GM21367 (cell line): ENCODE data around the gene BRCA2.
A peak's percentile ranks its signal among the peaks of the same experiment; 100 is the strongest.

Experiments
- ATAC-seq: cut with Tn5 transposase; IDR thresholded peaks from one replicate; pipeline ENCODE4 v1.9.1; 2021; ENCODE audit not compliant: unreplicated experiment

The BRCA2 gene

GRCh38 chr13:32378012-32378411, 62.7 kb downstream of the BRCA2 start:
- ATAC-seq: no peak

- ATAC-seq: no peak
Measured at GRCh38 chr13:32381539-32381938, 66.2 kb downstream of the BRCA2 start.

GRCh38 chr13:32383836-32384618, 68.7 kb downstream of the BRCA2 start:
- no peak for ATAC-seq

DNA sequence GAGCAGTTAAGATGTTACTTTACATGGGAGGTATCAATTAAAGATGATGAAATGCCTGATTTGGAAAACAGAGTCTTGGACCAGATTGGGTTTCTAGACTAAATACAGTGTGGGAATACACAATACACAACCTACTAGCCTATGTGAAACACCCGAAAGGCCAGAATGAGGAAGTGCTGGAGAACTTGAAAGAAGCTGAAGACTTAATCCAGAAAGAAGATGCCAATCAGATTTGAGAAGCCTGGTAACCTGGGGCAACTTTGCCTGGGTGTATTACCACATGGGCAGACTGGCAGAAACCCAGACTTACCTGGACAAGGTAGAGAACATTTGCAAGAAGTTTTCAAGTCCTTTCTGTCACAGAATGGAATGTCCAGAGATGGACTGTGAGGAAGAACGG, 69.4 kb downstream of the BRCA2 start:
- ATAC-seq: no peak

- ATAC-seq: no peak
Measured at GRCh38 chr13:32385410-32385809, 70.1 kb downstream of the BRCA2 start.

- no peak for ATAC-seq
Measured at GRCh38 chr13:32390048-32390447, 74.7 kb downstream of the BRCA2 start.

- no peak for ATAC-seq
Measured at GRCh38 chr13:32390484-32390883, 75.2 kb downstream of the BRCA2 start.

- ATAC-seq: no peak
Measured at GRCh38 chr13:32391101-32391619, 75.9 kb downstream of the BRCA2 start.

DNA sequence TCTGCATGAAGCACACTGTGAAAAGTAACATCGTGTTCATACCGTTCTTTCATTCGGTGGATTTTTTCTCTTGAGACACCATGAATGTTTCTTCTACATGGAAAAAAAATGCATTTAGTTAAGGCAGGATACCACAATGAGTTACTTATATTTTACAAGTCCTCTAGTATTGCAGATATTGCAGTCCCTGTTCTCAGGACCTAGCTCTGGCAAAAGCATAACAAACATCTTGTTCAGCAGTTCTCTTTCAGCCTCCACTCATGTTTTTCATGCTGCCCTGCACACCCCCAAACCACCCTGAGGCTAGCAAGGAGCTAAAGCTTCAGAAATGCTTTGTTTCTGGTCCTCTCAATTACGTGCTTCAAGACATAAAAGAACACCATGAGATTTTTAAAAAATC, 87.8 kb downstream of the BRCA2 start:
- no peak for ATAC-seq

DNA sequence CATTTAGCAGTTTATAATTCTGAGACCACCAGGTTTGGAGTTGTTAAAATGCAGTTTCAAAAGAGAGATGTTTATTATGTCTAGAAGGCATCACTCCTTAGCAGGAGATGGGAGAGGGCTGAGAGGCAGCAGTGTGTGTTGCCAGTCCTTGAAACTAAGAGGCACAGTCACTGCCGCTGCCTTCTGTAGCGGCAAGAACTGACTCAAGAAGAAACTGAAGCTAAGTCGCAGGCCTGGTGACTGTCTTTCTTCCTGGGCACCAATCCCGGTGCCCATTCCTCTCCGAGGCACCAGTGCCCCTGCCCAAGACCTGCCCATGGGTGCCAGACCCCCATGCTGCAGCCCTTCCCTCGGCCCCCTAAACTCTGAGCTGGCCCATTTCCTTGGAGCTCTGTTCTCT, 92.5 kb downstream of the BRCA2 start:
- ATAC-seq: peak; percentile 64

GRCh38 chr13:32408296-32409000, 93.1 kb downstream of the BRCA2 start:
- no peak for ATAC-seq

DNA sequence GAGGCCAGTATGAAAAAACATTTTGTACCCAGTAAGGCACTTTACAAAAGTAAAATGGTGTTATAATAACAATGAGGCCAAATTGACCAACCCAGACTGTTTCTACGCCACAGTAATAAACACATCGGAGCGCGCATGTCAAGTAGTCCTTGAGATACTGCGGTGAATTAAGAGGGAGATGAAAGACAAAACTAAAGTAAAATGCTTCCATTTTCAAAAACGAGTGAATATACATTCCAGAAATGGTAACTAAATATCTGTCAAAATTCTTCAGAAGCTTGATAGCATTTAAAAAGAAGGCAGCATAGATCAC, 93.6 kb downstream of the BRCA2 start:
- ATAC-seq: no peak

- no peak for ATAC-seq
Measured at GRCh38 chr13:32409561-32410421, 94.5 kb downstream of the BRCA2 start.

- ATAC-seq: no peak
Measured at GRCh38 chr13:32413284-32413683, 98.0 kb downstream of the BRCA2 start.

- ATAC-seq: no peak
Measured at GRCh38 chr13:32414580-32414979, 99.3 kb downstream of the BRCA2 start.

- no peak for ATAC-seq
Measured at GRCh38 chr13:32415019-32415418, 99.7 kb downstream of the BRCA2 start.

DNA sequence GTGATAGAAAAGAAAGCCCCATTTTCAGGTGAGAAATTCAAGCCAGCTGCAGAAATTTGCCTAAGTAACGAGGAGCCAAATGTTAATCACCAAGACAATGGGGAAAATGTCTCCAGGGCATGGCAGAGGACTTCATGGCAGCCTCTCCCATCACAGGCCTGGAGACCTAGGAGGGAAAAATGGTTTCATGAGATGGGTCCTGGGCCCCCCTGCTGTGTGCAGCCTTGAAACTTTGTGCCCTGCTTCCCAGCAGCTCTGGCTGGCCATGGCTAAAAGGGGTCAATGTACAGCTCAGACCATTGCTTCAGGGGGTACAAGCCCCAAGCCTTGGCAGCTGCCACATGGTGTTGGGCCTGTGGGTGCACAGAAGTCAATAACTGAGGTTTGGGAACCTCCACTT, 102.7 kb downstream of the BRCA2 start:
- no peak for ATAC-seq

DNA sequence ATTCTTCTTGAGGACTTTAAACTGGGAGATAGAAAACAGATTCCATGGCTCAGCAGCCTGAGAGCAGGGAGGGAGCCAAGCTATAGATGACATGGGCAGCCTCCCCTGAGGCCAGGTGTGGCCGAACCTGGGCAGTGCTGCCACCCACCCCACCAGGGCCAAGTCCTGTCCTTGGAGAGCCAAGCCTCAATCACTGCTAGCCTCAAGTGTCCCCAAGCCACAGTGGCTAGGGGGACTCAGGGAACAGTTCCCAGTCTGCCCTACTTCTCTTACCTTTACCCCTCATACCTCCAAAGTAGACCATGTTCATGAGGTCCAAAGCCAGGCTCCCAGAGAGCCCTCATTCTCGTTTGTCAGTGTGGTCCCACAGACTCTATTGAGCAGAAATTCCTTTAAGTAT, 104.6 kb downstream of the BRCA2 start:
- ATAC-seq: no peak

DNA sequence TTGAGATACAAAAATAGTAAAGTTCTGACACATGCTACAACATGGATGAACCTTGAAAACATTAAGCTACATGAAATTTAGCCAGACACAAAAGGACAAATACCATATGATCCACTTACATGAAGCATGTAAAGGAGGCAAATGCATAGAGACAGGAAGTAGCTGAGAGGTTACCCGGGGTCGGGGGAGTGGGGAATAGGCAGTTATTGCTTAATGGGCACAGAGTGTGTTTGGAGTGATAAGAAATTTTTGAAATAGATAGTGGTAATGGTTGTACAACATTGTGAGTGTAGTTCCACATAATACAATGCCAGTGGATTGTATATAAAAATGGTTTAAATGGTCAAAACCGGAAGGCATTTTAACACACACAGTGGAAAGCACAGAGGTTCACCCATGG, 108.3 kb downstream of the BRCA2 start:
- no peak for ATAC-seq

GRCh38 chr13:32425158-32425557, 109.8 kb downstream of the BRCA2 start:
- no peak for ATAC-seq

DNA sequence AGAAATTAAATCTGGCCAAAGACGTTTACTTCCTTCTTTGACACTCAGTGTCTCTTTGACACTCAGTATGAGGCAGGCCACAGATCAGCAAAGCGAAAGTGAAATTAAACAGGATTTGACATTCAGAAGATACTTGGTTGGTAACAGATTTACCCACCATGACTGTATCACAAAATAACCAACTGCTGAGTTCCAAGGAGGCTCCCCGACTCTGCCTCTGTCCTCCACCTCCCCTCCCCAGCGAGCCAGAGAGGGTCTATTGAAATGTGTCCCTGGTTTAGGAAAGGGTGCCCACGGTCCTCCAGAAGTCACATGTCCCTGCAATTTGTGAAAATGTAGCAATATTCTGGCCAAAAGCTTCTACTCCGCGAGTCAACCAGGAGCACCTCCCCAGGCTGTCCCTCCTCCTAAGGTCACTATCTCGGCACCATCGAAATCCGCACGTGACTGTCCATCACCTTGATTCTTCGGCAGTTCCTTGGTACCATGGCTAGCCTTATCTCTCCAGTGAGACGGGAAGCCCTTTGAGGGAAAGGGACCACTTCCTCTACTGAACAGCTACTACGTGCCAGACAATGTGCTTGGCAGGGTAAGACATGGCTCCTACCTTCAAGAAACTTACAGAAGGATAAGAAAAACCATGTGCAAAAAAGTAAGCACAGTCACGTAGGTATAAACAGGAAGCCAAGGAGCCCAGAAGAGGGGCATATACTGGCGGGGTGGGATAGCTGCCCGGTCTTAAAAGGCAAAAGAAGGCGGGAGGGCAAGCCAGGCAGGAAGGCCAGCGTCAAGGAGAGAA, 111.1 kb downstream of the BRCA2 start:
- peak; percentile 38 for ATAC-seq
